Measurements from ENCODE around the gene LRP11. TPM values are rescaled to one million over a fixed set of nuclear protein-coding genes. Genes with fewer than 3 reads are reported as not detected.
A peak's percentile ranks its signal among the peaks of the same experiment; 100 is the strongest.
"Not testable (repeated sequence)": the region's sequence is repeated elsewhere in the genome, so short reads cannot be mapped to it uniquely, and the experiment has no call there.

Gene LRP11
- total RNA-seq, 4 donors from 2014 or later: 15.0 to 29.1 (median 24.0) TPM

- DNase-seq (ENCODE audit: extremely low spot score): peak; percentile 87
- peak overlapping the region; percentile 69 to 80 (median 74) for H3K27ac ChIP-seq (replicated peaks in 1 of 4)
- intact Hi-C loops (cut with DNase I): no loop called here
Measured at GRCh38 chr6:149897015-149897697, 33.0 kb upstream of the LRP11 start.

GRCh38 chr6:149896491-149896890 is 32.3 kb upstream of the LRP11 start:
- DNase-seq (ENCODE audit: extremely low spot score): peak; percentile 70
- no peak overlapping the region for H3K4me3 ChIP-seq
- no peaks in the 10 kb centered on the region for H3K36me3 ChIP-seq
- H3K27me3 ChIP-seq: no peaks in the 10 kb centered on the region
- peak overlapping the region; percentile 69 to 80 (median 74) for H3K27ac ChIP-seq (replicated peaks in 1 of 4)
- peaks cover 30 to 37% (median 34%) of the 10 kb centered on the region in 4 donors for H3K4me1 ChIP-seq
- intact Hi-C loops (cut with DNase I): no loop called here
- 96% methylated on average over 3 of the region's 3 CpGs for WGBS
- no peaks in the 10 kb centered on the region for H3K9me3 ChIP-seq
- TF ChIP-seq CTCF (IDR thresholded peaks at IDR 0.05) (no peak), EP300 (IDR thresholded peaks at IDR 0.05) (no peak), POLR2A (IDR thresholded peaks at IDR 0.05; ENCODE audit: low read depth) (no peak), POLR2AphosphoS5 (IDR thresholded peaks at IDR 0.05) (no peak)

More at GRCh38 chr6:149897015-149897697, 33.0 kb upstream of the LRP11 start:
- peak overlapping the region; percentile 36 to 50 (median 38) for H3K4me3 ChIP-seq
- 39% methylated on average over 13 of the region's 13 CpGs for WGBS
- TF ChIP-seq CTCF (IDR thresholded peaks at IDR 0.05) (no peak), POLR2A (IDR thresholded peaks at IDR 0.05; ENCODE audit: low read depth) (no peak), POLR2AphosphoS5 (IDR thresholded peaks at IDR 0.05) (peak; percentile 59 to 64), EP300 (IDR thresholded peaks at IDR 0.05) (no peak)
- no peaks in the 10 kb centered on the region for H3K36me3 ChIP-seq
- no peaks in the 10 kb centered on the region for H3K9me3 ChIP-seq
- H3K4me1 ChIP-seq: peaks cover 30 to 37% (median 34%) of the 10 kb centered on the region in 4 donors
- no peaks in the 10 kb centered on the region for H3K27me3 ChIP-seq

GRCh38 chr6:149895833-149896271 is 31.7 kb upstream of the LRP11 start:
- Histone ChIP-seq H3K27me3 (no peaks in the 10 kb centered on the region), H3K36me3 (no peaks in the 10 kb centered on the region), H3K27ac (replicated peaks in 1 of 4) (peak overlapping the region; percentile 61 to 80 (median 66)), H3K4me3 (no peak overlapping the region), H3K4me1 (peaks cover 30 to 37% (median 34%) of the 10 kb centered on the region in 4 donors), H3K9me3 (no peaks in the 10 kb centered on the region)
- WGBS: 41% methylated on average over 5 of the region's 5 CpGs
- TF ChIP-seq EP300 (IDR thresholded peaks at IDR 0.05) (no peak), POLR2AphosphoS5 (IDR thresholded peaks at IDR 0.05) (peak in 1 of 2 donors; percentile 21), CTCF (IDR thresholded peaks at IDR 0.05) (no peak), POLR2A (IDR thresholded peaks at IDR 0.05; ENCODE audit: low read depth) (no peak)
- intact Hi-C loops (cut with DNase I): no loop called here
- peak; percentile 81 for DNase-seq (ENCODE audit: extremely low spot score)

GRCh38 chr6:149895048-149895590 is 31.0 kb upstream of the LRP11 start:
- DNase-seq (ENCODE audit: extremely low spot score): peak; percentile 93
- H3K27ac ChIP-seq (replicated peaks in 1 of 4): peak overlapping the region; percentile 61 to 80 (median 66)
- no peaks in the 10 kb centered on the region for H3K36me3 ChIP-seq
- intact Hi-C loops (cut with DNase I): no loop called here
- 50% methylated on average over 3 of the region's 7 CpGs for WGBS
- H3K9me3 ChIP-seq: no peaks in the 10 kb centered on the region
- H3K4me3 ChIP-seq: no peak overlapping the region
- peaks cover 30 to 37% (median 34%) of the 10 kb centered on the region in 4 donors for H3K4me1 ChIP-seq
- no peaks in the 10 kb centered on the region for H3K27me3 ChIP-seq
- TF ChIP-seq CTCF (IDR thresholded peaks at IDR 0.05) (no peak), POLR2AphosphoS5 (IDR thresholded peaks at IDR 0.05) (peak in 1 of 2 donors; percentile 27)

GRCh38 chr6:149891864-149892263 is 27.7 kb upstream of the LRP11 start:
- H3K9me3 ChIP-seq; DNase-seq (ENCODE audit: extremely low spot score); H3K4me3 ChIP-seq; H3K27me3 ChIP-seq; H3K36me3 ChIP-seq; H3K27ac ChIP-seq (replicated peaks in 1 of 4); intact Hi-C loops (cut with DNase I): not testable (repeated sequence)
- WGBS: 80% methylated on average over 6 of the region's 6 CpGs
- H3K4me1 ChIP-seq: peaks cover 22 to 23% (median 22%) of the 10 kb centered on the region in 4 donors
